H1 (cell line): ENCODE data around the gene ROM1.

Experiments used
- ASH2L ChIP-seq: fragments of 200-600, 300-600 bp; sonication (generic); IDR thresholded peaks from one replicate; pipeline ENCODE4 v1.7.1; 2017; ENCODE audit warnings: low read length
- ATF2 ChIP-seq: IDR thresholded peaks from 2 replicates; pipeline ENCODE4 v1.6.1; 2012; ENCODE audit warnings: low read length, inconsistent platforms
- CTCF ChIP-seq, 3 experiments: IDR thresholded peaks; 1 replicate in 2 of 3; 2 replicates in 1 of 3; pipeline versions ENCODE4 v1.5.1 to v1.6.1; 2011; ENCODE audit warnings: low read length in 3 of 3, mild to moderate bottlenecking in 3 of 3, inconsistent platforms in 2 of 3, low read depth in 1 of 3, moderate library complexity in 1 of 3; ENCODE audit not compliant: insufficient read depth in 1 of 3; ENCODE audit errors: control extremely low read depth in 1 of 3
- GTF2F1 ChIP-seq: IDR thresholded peaks from 2 replicates; pipeline ENCODE4 v1.6.1; 2012; ENCODE audit warnings: low read depth, low read length, improper control_type of control experiment, borderline replicate concordance
- KDM1A ChIP-seq: fragments of 200-600, 300-600 bp; sonication (generic); IDR thresholded peaks from 2 replicates; pipeline ENCODE4 v1.7.1; 2016; ENCODE audit warnings: mild to moderate bottlenecking, low read length, borderline replicate concordance
- NRF1 ChIP-seq: IDR thresholded peaks from 2 replicates; pipeline ENCODE4 v1.6.1; 2011; ENCODE audit warnings: mild to moderate bottlenecking, low read depth, low read length, improper control_type of control experiment
- POLR2A ChIP-seq, 2 experiments: IDR thresholded peaks; 1 replicate in 1 of 2; 2 replicates in 1 of 2; pipeline ENCODE4 v1.6.1; 2011; ENCODE audit warnings: low read depth in 2 of 2, low read length in 2 of 2, mild to moderate bottlenecking in 2 of 2; ENCODE audit errors: control extremely low read depth in 1 of 2
- POLR2AphosphoS5 ChIP-seq: IDR thresholded peaks from 2 replicates; pipeline ENCODE4 v1.6.1; 2011; ENCODE audit warnings: low read depth, low read length
- RAD21 ChIP-seq, 2 experiments: IDR thresholded peaks in 1 of 2; conservative IDR thresholded peaks in 1 of 2; 2 replicates each; pipeline ENCODE4 v1.6.1; 2011; ENCODE audit warnings: low read depth in 2 of 2, low read length in 2 of 2, improper control_type of control experiment in 1 of 2, inconsistent platforms in 1 of 2, mild to moderate bottlenecking in 1 of 2, moderate library complexity in 1 of 2
- RBBP5 ChIP-seq: IDR thresholded peaks from 2 replicates; pipeline ENCODE4 v1.7.1; 2012; ENCODE audit warnings: low read depth, mild to moderate bottlenecking, inconsistent platforms, low read length, moderate library complexity, borderline replicate concordance
- SAP30 ChIP-seq: fragments of 300-600 bp; sonication (generic); IDR thresholded peaks from 2 replicates; pipeline ENCODE4 v1.7.1; 2012; ENCODE audit warnings: low read length, moderate library complexity, mild to moderate bottlenecking, inconsistent platforms; ENCODE audit not compliant: insufficient read depth, insufficient replicate concordance
- SP1 ChIP-seq: IDR thresholded peaks from 2 replicates; pipeline ENCODE4 v1.6.1; 2011; ENCODE audit warnings: low read depth, low read length
- SP4 ChIP-seq: IDR thresholded peaks from 2 replicates; pipeline ENCODE4 v1.6.1; 2012; ENCODE audit warnings: low read length, inconsistent platforms
- SUZ12 ChIP-seq: fragments of 200-600 bp; sonication (generic); IDR thresholded peaks from 2 replicates; pipeline ENCODE4 v1.6.1; 2012; ENCODE audit warnings: mild to moderate bottlenecking, inconsistent platforms, low read length, moderate library complexity, mixed read lengths

- TF ChIP-seq CTCF (IDR thresholded peaks at IDR 0.05; ENCODE audit: control extremely low read depth in 1 of 3, insufficient read depth in 1 of 3, low read depth in 1 of 3, low read length in 3 of 3) = no peak
- no peak for TF ChIP-seq RAD21 (IDR thresholded peaks at IDR 0.05 in 1 of 2, conservative IDR thresholded peaks at IDR 0.05 in 1 of 2; ENCODE audit: low read depth in 2 of 2, low read length in 2 of 2)
- TF ChIP-seq ASH2L = no peak
- TF ChIP-seq SP4 = 0 out of 2 replicates have a peak, but pooled peaks have one; percentile 26
- TF ChIP-seq NRF1 = no peak
- TF ChIP-seq ATF2 = no peak
- TF ChIP-seq KDM1A = no peak
- TF ChIP-seq RBBP5 = no peak
- no peak for TF ChIP-seq SUZ12
- no peak for TF ChIP-seq POLR2AphosphoS5
- no peak for TF ChIP-seq SP1
- TF ChIP-seq POLR2A (IDR thresholded peaks at IDR 0.05; ENCODE audit: control extremely low read depth in 1 of 2, low read depth in 2 of 2, low read length in 2 of 2) = no peak
- peak; percentile 82 for TF ChIP-seq SAP30
- no peak for TF ChIP-seq GTF2F1
Observed at GRCh38 chr11:62574363-62575071, 38.5 kb upstream of the ROM1 start.
